ENCODE measurements around the gene OR10A5.

The OR10A5 gene

GRCh38 chr11:6862961-6863360, 17.5 kb downstream of the OR10A5 start, which contains the start of gene OR10A2:
OR10A2 (plus strand) TSS chr11:6863057; CDS start chr11:6869755, 6,698 bp downstream.
- no peaks in the 10 kb centered on the region for H3K4me1 ChIP-seq (ENCODE audit: insufficient read depth, low read length, severe bottlenecking)
- no peak within 1 kb of the TSS for H3K9ac ChIP-seq (ENCODE audit: low read length)
- H4K20me1 ChIP-seq (ENCODE audit: insufficient read depth, low read length), result no peaks in the 10 kb centered on the region
- no peaks in the 10 kb centered on the region for H3K27me3 ChIP-seq (ENCODE audit: insufficient read depth, low read length)
- no peaks in the 10 kb centered on the region for H3K79me2 ChIP-seq (ENCODE audit: insufficient read depth, low read length)
- H3K36me3 ChIP-seq (ENCODE audit: insufficient read depth, low read length), result no peaks in the 10 kb centered on the region
- H2AFZ ChIP-seq (ENCODE audit: low read length), result no peak within 1 kb of the TSS
- H3K4me3 ChIP-seq (ENCODE audit: low read depth, low read length, poor library complexity, severe bottlenecking), result no peak within 1 kb of the TSS
- H3K9me3 ChIP-seq (ENCODE audit: low read length), result no peaks in the 10 kb centered on the region
- TF ChIP-seq CTCF (IDR thresholded peaks at IDR 0.05; ENCODE audit: low read length) (no peak), EZH2 (IDR thresholded peaks at IDR 0.05; ENCODE audit: borderline replicate concordance, low read length) (no peak)
- no peaks in the 10 kb centered on the region for H3K9me2 ChIP-seq (ENCODE audit: low read depth, low read length)
- H3K27ac ChIP-seq (ENCODE audit: low read depth, low read length, poor library complexity, severe bottlenecking), result no peak within 1 kb of the TSS
- H3F3A ChIP-seq (ENCODE audit: insufficient read depth, low read length), result no peaks in the 10 kb centered on the region
- no peak within 1 kb of the TSS for H3K4me2 ChIP-seq (ENCODE audit: low read length)

GRCh38 chr11:6864438-6864837, 19.0 kb downstream of the OR10A5 start:
- Histone ChIP-seq H4K20me1 (ENCODE audit: insufficient read depth, low read length) (no peaks in the 10 kb centered on the region), H3K9me3 (ENCODE audit: low read length) (no peaks in the 10 kb centered on the region), H3K36me3 (ENCODE audit: insufficient read depth, low read length) (no peaks in the 10 kb centered on the region), H3K9ac (ENCODE audit: low read length) (no peak overlapping the region), H3K27me3 (ENCODE audit: insufficient read depth, low read length) (no peaks in the 10 kb centered on the region), H3F3A (ENCODE audit: insufficient read depth, low read length) (no peaks in the 10 kb centered on the region), H3K4me1 (ENCODE audit: insufficient read depth, low read length, severe bottlenecking) (no peaks in the 10 kb centered on the region), H3K27ac (ENCODE audit: low read depth, low read length, poor library complexity, severe bottlenecking) (no peak overlapping the region), H3K4me2 (ENCODE audit: low read length) (no peak overlapping the region), H3K79me2 (ENCODE audit: insufficient read depth, low read length) (no peaks in the 10 kb centered on the region), H3K4me3 (ENCODE audit: low read depth, low read length, poor library complexity, severe bottlenecking) (no peak overlapping the region), H3K9me2 (ENCODE audit: low read depth, low read length) (no peaks in the 10 kb centered on the region), H2AFZ (ENCODE audit: low read length) (no peak overlapping the region)
- no peak for TF ChIP-seq CTCF (IDR thresholded peaks at IDR 0.05; ENCODE audit: low read length)

- Histone ChIP-seq H3K36me3 (ENCODE audit: insufficient read depth, low read length) (no peaks in the 10 kb centered on the region), H4K20me1 (ENCODE audit: insufficient read depth, low read length) (no peaks in the 10 kb centered on the region), H3K27ac (ENCODE audit: low read depth, low read length, poor library complexity, severe bottlenecking) (no peak overlapping the region), H3K27me3 (ENCODE audit: insufficient read depth, low read length) (no peaks in the 10 kb centered on the region), H3K9me3 (ENCODE audit: low read length) (no peaks in the 10 kb centered on the region), H3K79me2 (ENCODE audit: insufficient read depth, low read length) (no peaks in the 10 kb centered on the region), H3K4me2 (ENCODE audit: low read length) (no peak overlapping the region), H3K9ac (ENCODE audit: low read length) (no peak overlapping the region), H3K9me2 (ENCODE audit: low read depth, low read length) (no peaks in the 10 kb centered on the region), H2AFZ (ENCODE audit: low read length) (no peak overlapping the region), H3K4me1 (ENCODE audit: insufficient read depth, low read length, severe bottlenecking) (no peaks in the 10 kb centered on the region), H3F3A (ENCODE audit: insufficient read depth, low read length) (no peaks in the 10 kb centered on the region), H3K4me3 (ENCODE audit: low read depth, low read length, poor library complexity, severe bottlenecking) (no peak overlapping the region)
- TF ChIP-seq CTCF (IDR thresholded peaks at IDR 0.05; ENCODE audit: low read length) (no peak), EZH2 (IDR thresholded peaks at IDR 0.05; ENCODE audit: borderline replicate concordance, low read length) (no peak)
Measured at GRCh38 chr11:6871278-6871677, 25.8 kb downstream of the OR10A5 start.
